GM04503 (cell line): ENCODE data around the gene SDF2L1.
"Not testable (repeated sequence)": the region's sequence is repeated elsewhere in the genome, so short reads cannot be mapped to it uniquely, and the experiment has no call there.

Source experiments
- DNase-seq: peaks from one replicate; pipeline ENCODE4 v3.0.0-alpha.2; 2012; ENCODE audit warnings: low read depth

Gene SDF2L1

GRCh38 chr22:21686634-21687393 is 44.7 kb downstream of the SDF2L1 start:
- no peak for DNase-seq

GRCh38 chr22:21687685-21688259 is 45.7 kb downstream of the SDF2L1 start:
- no peak for DNase-seq

GRCh38 chr22:21688341-21688705 is 46.2 kb downstream of the SDF2L1 start:
- DNase-seq = no peak

- no peak for DNase-seq
Observed at GRCh38 chr22:21688706-21689381, 46.7 kb downstream of the SDF2L1 start.

- DNase-seq = no peak
Observed at GRCh38 chr22:21690401-21690801, 48.3 kb downstream of the SDF2L1 start.

GRCh38 chr22:21691816-21692215 is 49.7 kb downstream of the SDF2L1 start:
- DNase-seq = no peak

GRCh38 chr22:21692856-21693255 is 50.8 kb downstream of the SDF2L1 start:
- not testable (repeated sequence) for DNase-seq

- no peak for DNase-seq
Observed at GRCh38 chr22:21693333-21693998, 51.4 kb downstream of the SDF2L1 start.
